Stimulated activated CD8-positive, alpha-beta memory T cell treated with anti-CD3 and anti-CD28 coated beads, Interleukin-12 subunit alpha, Interleukin-12 subunit beta, amount 100 ng/mL, for 4 hours (primary cell): ENCODE measurements around the gene NOP9.

ENCODE experiments used
- DNase-seq: peaks from one replicate; pipeline ENCODE4 v3.0.0-alpha.2; 2020; ENCODE audit warnings: low read depth

The NOP9 gene

DNA sequence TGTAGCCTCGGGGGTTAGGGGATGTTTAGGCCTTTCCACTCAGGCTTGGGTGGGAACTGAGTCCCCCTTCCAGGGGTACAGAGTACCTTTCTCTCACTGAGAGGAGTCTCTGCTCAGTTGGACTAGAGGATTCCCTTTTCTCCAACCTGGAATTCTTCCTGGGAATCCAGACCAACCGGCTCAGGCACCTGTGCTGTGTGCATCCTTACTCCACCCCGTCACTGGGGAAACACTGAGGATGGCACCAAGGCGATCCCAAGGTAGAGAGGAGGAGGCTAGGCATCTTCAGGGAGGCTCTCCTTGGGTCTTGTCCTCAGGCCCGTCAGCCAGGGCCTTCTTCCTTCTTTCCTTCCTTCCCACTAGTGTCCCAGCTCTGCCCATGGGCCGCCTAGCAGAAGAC, 35.8 kb upstream of the NOP9 start:
- no peak for DNase-seq

DNA sequence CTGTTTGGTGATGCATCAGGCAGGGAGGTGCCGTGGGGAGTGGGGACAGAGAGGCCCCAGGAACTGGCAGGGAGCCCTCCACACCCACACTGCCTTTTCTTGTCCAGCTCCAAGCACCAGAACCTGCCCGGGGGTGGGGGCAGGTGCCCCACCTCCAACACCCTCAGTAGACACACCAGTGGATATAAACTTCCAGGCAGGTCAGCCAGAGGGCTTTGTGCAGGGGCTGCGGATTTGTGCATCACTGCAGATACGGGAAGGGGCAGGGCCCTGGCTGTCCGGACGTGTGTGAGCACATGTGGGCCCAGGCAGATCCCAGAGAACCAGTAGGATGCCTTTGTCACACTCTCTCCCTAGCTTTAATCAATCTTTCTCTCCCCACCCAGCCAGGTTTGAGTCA, 35.4 kb upstream of the NOP9 start:
- no peak for DNase-seq

DNA sequence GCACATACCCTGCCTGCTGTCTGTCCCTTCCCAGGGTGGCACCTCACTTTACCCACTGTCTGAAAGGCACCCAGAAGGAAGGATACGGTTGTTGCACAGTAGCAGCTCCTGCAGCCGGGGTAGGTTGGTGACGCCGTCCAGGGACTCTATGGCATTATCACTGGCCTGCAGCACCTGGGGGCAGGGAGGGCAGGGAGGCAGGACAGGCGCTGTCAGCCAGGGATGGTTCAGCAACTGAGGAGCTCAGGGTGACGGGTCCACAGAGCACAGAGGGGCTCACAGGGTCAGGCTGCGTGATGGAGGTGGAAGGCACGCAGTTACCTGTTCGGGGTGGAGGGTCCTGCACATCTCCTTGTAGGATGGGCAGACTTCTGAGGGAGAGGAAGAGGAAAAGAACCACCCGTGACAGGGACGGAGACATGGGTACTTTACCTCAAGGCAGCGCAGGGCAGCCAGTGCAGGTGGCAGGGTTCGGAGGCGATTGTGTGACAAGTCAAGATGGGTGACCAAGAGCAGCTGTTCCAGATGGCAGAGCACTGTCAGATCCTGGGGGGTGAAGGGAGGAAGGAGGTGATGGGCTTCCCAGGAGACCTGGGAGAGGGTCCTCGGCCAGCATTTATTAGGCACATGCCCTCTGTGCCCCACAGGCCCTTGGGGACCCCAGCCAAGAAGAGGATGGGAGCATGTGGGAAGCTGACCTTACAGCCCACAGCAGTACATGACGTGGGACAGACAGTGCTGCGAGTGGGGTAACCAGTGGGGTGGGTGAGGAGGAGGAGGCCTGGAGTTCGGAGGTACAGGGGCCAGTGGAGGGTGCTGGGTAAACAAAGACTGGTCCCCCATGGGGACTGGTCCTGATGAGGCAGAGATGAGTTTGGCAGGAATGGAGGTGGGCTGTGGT, 33.1 kb upstream of the NOP9 start:
- no peak for DNase-seq

DNA sequence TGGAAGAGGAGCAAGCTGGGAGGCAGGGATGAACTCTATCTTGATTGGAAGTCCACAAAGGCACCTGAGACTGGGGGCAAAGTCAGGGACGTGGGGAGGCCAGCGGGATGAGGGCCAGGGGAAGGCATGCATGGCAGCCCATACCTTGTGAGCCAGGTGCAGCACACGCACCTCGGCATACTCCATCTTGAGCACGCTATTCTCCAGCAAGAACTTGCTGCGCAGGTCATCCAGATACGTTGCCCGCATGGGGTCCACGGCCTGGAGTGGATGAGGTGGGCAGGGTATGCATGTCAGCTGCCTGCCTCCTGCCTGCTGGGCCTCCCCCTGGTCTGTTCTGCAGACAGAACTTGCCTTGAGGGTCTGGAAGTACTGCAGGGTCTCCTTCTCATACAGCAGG, 32.1 kb upstream of the NOP9 start:
- no peak for DNase-seq

DNA sequence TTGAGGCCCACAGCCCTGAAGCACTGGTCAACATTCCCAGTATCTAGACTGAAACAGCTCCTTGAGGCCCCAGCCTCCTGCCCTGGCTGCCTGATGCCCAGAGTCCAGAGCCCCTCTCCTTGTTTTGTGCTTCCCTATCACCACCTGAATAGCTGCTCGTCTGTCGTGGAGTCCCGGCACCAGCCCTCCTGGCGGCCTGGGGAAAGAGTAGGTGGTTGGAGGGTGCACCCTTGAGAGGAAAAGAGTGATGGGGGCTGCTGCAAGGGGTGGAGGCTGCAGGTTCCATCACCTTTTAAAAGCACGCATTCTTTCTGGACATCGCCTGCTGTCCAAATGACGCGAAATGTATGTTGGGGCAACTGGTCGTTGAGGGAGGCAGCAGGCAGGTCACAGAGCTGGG, 31.4 kb upstream of the NOP9 start:
- no peak for DNase-seq

DNA sequence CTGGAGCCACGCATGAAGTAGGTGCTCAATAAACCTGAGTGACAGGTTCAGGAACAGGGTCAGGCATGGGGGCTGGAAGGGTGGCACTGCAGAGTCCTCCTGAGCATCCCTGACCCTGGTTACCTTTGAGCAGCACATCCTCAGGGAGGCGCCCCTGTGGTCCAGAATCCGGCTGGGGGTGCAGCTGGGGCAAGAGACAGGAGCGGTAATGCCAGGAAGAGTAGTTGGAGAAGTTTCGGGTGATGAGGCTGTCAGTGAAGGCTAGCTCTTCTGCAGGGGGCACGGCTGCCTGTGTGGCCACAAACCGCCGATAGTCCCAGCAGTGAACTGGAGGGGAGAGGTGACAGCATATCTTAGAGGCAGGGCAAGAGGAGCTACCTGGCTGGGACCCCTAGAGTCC, 30.3 kb upstream of the NOP9 start:
- no peak for DNase-seq

DNA sequence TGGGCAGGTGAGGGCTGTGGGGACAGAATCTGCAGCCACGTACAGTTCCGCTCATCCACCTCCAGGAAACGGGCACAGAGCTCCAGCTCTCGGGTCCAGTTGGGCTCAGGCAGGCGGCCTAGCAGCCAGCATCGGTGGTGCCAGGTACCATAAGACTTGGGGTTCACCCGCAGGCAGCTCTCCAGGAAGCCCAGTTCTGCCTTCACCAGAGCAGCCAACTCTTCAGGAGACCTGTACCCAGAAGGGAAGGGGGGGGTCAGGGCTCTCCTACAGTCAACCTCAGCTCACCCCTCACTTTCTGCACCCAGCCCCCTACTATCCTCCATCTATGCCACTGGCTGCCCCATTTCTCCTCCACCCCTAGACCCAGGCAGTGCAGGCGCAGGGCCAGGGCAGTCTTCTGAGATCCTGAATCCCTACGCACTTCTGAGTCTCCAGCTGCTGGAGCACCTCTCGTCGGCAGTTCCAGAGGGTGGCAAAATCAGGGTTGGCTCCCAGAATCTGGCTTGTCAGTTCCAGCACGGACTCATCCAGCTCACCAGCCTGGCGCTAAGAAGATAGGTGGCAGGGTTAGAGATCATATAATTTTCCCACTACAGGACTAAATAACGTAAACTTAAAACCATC, 29.6 kb upstream of the NOP9 start:
- DNase-seq, result no peak

DNA sequence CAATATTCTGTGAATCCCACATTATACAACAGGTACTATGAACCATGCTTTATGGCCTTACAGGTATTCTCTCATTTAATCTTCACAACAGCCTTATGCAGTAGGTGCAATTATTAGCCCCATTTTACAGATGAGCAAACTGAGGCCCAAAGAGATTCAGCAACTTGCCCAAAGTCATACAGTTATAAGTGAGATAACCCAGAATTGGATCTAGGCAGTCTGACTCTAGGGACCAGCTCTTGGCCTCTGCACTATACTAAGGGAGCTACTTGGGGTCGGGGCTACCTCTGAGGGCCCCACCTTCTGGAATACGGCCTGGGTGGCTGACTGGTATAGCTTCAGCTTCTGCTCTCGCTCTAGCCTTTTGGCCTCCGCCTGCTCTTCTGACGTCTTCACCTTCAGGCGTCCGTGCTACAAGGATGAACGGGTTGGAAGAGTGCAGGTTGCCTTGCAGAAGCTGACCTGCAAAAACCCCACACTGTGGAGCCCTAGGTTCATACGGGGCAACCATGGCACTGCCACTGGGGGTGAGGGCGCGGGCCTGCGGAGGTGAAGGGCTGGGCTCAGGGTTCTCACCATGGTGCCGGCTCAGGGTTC, 29.0 kb upstream of the NOP9 start:
- DNase-seq, result no peak

DNA sequence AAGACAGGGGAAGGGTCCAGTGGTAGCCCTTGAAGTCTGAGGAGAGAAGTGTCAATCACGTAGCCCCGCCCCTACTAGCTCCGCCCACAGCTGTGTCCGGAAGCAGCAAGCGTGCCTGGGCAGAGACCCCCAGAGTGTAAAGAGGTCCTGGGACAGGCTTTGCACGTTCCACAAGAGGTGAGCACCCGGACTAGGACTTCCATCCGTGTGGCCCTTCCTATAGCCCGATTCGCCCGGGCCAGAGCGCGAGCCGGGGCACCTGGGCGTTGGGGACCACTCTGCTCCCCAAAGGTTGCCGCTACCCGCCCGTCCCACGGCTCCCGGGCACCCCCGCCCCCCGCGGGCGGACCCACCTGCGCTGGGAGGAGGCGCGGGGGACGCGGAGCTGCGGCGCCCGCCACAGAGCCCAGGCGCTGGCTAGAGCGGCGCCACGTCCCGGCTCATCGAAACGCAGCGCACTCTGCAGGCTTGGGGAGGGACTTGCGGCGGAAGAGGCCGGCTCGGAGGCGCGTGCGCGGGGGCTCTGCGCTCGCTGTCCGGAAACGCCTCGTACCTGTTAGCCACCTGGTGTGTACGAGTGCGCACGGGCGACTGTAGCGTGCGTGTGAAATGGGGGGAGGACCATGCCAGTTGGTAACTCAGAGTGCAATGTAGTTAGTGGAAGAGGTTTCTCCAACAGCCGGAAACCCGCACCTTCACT, 28.4 kb upstream of the NOP9 start, which contains the start of gene RABGGTA:
RABGGTA (minus strand) TSS at position 464 of the 700 bp plus-strand sequence. CDS start 482 bp downstream, outside the sequence.
- peak; percentile 87 for DNase-seq

DNA sequence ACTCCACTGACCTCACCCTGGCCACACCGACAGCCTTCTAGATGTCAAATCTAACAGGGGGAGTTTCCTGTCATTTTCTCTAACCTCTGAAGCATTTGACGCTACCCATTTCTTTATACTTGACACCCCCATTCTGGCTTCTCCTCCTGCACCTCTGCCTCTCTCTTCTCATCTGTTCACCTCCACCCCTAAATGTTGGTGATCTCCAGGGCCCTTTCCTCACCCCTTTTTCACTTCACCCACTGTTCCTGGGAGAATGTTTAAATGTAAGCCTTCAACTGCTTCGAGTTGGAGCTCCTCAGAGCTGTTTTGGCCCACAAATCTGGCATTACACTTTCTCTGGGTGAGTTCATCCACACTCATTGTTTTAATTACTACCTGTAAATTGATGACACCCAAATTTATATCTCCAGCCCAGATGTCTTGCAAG, 27.8 kb upstream of the NOP9 start:
- no peak for DNase-seq

DNA sequence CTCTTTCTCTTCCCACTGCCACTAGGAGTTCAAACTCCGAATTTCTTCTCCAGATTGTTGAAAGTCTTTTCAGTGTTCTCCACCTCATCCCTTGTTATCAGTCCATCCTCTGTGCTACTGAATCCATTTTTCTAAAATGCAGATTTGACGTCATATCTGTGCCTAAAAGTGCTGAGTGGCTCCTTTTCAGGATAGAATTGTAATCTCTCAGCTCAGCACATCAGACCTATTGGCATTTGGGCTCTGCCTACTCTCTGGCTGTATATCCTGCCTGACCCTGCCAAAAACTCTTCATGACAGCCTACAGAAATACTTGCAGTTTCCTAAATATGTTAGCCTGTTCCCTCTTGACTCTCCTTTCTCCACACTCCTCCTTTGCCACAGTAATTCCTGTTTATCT, 27.2 kb upstream of the NOP9 start:
- no peak for DNase-seq

DNA sequence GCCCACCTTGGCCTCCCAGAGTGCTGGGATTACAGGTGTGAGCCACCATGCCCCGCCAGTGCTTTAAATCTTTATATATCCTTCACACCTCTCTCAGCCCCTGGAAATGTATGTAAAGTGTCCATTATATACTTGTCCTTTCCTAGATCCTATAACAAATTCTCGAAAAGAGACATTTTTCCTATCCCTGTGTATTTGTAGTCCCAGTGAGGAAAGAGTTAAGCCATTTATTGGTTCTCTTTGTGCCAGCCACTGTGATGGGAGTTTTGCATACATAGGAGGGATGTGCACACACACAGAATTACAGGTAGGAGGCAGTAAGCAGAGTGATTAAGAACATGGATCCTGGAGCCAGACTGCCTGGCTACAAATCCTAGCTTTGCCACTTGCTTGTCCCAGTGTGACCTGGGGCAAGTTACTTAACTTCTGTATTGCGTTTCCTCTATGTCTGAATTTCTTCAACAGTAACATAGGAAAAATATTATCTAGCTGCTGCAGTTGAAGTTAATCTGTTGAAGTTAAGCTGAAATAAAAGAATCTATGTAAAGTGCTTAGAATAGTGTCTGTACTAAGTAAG, 26.1 kb upstream of the NOP9 start:
- no peak for DNase-seq

DNA sequence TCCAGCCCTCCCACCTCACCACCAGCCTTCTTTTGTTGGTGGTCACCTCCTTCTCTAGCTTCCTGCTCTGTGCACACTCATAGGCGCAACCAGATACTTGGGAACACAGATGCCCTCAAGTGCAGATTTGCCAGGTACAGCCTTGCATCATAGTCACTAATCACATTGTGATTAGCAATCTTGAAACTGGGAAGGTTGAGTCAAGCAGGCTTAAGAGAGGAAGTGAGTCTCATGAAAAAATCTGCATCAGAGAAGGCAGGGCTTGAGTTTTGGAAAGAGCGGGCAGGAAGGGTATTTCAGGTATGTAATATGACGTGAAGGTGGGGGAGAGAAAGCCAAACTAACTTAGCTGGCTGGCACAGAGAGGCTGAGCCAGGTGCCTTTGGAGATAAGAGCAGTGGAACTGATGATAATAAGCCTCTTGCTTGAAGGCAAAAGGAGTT, 25.5 kb upstream of the NOP9 start:
- no peak for DNase-seq

DNA sequence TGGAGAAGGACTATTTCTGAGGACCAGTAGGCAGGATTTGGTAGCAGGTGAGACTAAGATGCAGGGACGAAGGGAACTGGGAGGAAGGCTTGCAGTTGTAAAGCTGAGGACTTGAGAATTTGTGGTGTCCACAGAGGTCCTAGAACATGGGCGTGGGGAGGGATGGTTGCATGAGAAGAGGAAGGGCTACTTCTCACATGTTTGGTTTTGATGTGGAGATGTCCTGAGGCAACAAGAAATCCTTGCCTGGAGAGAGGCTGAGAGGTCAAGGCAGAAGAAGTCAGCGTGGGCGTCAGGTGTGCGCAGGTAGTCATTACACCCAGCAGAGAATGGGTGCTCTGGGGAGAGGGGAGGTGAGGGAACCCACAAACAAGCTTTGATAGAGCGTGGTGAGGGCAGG, 22.6 kb upstream of the NOP9 start:
- no peak for DNase-seq

DNA sequence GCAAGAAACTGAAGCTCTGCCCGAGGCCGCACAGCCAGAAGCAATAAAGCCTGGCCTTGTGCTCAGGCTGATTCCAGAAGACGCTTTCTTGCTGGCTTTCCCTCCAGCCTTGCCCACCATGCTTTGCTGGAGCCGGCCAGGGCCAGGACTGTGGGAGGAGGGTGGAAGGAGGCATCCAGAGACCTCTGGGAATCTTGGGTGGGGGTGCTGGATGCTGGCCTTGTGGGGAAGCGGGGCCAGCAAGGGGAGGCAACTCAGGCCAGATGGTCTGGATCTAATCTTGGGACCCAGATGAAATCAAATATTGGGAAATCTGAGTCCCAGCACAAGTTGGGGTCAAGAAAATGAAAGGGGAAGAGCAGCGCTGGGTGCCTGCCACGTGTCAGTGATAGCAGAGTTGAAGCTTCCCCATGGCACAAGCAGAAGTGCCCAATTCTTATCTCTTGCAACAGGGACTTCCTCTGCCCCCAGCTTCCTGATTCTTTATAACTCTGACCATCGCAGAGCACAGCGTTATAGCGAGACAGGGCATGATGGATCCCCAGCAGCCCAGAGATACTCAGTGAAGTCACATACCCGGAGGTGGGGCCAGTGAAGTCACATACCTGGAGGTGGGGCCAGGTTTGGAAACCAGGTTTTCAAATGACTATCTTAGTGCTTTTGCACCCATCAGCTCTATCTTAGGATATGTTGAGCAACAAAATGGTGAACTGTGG, 21.9 kb upstream of the NOP9 start:
- no peak for DNase-seq

DNA sequence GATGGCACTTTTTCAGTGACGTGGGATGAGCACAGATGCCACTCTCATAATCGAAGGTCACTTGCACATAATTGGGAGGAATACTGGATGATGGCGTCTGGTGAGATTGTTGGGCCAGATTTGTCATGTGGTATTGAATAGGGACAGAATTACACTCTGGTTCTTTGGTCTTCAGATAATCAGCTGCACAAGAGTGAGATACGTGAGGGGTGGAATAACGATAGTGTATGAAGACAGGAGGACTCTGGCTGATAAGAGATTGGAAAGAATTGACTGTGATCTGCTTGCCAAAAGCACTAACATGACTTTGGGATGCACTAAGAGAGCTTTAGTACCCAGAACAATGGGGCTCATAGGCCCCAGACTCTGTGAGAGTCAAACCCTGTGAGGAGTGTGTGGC, 21.2 kb upstream of the NOP9 start:
- DNase-seq, result no peak

DNA sequence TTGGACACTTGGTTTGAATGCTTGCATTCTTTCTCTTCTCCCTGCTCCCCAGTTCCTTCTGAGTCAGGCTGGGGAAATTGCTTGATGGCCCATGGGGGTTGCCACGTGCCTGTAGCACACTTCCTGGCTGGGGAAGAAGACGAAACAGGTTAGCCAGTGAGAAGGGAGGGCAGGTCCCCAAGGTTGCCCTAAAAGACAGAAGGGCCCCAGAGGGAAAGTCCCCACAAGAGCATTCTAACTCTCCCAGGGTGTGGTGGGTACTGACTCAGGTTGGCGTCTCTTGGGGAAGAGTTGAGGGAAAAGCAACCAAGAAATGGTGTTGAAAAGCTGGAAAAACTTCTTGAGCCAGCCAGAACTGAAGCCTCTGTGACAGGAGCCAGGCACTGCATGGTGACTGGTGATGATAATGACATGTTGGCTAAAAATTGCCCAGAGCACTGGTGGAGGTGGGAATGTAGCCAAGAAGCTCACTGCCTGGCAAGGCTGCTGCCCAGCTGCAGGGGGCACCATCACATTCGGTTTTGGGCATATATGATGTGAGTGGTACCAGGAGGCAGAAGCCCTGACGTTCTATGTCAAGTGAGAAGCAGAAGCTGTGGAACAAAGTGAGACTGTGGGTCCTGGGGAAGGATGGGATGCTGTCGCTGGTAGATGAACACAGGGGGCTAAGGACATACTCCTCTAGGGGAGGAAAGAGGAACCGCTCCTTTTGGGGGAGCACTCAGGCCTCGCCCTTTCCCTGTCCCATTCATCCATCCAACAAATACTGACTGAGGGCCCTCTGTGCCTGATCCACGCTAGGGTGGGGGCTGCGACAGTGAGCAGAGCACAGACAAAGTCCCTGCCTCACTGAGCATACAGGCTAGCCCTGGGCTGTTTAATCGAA, 20.1 kb upstream of the NOP9 start:
- DNase-seq, result no peak

DNA sequence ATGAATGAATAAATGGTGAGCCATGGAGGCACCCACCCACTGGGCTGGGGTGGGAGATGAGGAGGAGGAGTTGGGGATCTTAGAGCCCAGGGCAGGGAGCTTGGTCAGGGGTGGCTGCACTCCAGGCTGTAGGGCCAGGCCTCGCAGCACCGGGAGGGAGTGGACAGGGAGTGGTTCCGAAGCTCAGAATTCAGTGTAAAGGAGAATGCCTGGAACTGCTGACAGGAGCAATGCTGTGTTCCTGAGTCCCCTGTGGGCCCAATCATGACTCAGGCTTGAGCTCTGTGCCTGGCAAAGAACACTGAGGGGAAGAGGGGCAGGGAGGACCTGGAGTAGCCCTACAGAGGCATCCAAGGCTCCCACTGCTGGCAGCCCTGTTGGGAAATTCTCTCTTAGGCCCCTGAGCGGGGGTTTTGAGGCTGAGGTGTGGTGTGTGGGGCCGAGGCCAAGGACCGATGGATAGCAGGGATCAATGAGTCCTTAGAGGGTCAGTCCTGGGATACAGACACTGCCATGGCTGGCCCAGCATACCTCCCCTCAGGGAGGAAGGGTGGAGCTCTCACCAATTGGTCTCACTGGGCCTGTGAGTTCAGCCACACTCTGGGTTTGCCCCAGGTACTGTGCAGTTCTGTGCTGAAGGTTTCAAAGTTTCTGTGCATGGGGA, 18.7 kb upstream of the NOP9 start:
- no peak for DNase-seq

DNA sequence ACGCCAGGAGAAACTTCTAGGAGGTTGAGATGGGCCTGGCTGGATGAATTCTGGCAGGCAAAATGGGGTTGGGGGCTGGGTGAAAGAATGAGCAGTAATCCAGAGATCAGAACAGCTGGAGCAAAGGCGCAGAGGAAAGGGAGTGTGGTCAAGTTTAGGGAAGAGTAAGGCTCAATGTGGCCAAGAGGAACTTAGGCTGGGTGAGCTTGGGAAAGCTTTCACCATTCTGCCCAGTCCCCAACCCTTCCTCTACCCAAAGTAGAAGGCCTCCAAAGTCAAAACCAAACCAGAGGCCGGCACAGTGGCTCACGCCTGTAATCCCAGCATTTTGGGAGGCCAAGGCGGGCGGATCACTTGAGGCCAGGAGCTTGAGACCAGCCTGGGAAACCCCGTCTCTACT, 18.0 kb upstream of the NOP9 start:
- DNase-seq, result no peak

DNA sequence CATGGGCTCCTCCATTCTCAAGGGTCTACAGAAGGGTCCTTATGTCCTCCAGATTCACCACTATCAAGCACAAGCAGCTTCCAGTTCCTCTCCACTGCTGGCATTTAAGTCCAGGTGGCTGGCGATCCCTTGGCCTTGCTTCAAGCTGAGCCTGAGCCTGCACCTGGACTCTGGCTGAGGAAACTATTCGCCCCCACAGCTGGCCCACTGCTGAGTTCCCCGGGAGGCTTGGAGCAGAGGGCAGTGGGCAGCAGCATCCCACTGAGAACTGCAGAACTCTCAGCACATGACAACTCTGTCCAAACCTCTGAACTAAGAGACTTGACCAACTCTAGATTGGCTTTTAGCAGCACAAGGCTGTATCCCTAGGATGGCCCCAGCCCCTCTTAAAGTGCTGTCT, 16.9 kb upstream of the NOP9 start:
- no peak for DNase-seq
